GM21529 (cell line): Measurements from ENCODE around the gene RNGTT.
"Not testable (repeated sequence)": the region's sequence is repeated elsewhere in the genome, so short reads cannot be mapped to it uniquely, and the experiment has no call there.

ENCODE experiments used
- ATAC-seq: cut with Tn5 transposase; IDR thresholded peaks from one replicate; pipeline ENCODE4 v1.9.1; 2021; ENCODE audit not compliant: unreplicated experiment

The RNGTT gene

DNA sequence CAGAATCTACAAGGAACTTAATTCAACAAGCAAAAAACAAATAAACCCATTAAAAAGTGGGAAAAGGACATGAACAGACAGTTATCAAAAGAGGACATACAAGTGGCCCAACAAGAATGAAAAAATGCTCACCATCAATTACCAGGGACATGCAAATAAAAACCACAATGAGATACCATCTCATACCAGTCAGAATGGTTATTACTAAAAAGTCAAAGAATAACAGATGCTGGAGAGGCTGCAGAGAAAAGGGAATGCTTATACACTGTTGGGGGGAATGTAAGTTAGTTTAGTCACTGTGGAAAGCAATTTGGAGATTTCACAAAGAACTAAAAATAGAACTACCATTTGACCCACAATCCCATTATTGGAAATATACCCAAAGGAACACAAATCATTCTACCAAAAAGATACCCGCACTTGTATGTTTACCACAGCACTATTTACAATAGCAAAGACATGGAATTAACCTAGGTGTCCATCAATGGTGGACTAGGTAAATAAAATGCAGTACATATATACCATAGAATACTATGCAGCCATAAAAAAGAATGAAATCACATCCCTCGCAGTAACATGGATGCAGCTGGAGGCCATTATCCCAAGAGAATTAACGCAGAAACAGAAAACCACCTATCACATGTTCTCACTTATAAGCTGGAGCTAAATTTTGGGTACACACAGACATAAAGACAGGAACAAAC lies 48.4 kb downstream of the RNGTT start:
- ATAC-seq: no peak

DNA sequence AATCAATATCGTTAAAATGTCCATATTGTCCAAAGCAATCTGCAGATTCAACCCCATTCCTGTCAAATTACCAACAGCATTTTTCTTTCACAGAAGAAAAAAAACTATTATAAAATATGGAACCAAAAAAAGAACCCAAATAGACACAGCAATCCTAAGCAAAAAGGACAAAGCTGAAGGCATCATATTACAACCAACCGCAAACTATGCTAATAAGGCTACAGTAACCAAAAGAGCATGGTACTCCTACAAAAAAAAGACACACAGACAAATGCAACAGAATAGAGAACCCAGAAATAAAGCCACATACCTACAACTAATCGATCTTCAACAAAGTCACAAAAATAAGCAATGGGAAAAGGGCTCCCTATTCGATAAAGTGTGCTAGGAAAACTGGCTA lies 49.2 kb downstream of the RNGTT start:
- no peak for ATAC-seq

DNA sequence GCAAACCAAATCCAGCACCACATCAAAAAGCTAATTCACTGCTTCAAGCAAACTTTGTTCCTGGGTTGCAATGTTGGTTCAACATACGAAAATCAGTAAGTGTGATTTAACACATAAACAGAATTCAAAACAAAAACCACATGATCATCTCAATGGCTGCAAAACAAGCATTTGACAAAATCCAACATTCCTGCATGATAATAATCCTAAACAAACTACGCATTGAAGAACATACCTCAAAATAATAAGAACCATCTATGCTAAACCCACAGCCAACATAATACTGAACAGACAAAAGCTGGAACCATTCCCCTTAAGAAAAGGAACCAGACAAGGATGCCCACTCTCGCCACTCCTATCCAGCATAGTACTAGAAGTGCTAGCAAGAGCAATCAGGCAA lies 49.9 kb downstream of the RNGTT start:
- ATAC-seq: no peak

DNA sequence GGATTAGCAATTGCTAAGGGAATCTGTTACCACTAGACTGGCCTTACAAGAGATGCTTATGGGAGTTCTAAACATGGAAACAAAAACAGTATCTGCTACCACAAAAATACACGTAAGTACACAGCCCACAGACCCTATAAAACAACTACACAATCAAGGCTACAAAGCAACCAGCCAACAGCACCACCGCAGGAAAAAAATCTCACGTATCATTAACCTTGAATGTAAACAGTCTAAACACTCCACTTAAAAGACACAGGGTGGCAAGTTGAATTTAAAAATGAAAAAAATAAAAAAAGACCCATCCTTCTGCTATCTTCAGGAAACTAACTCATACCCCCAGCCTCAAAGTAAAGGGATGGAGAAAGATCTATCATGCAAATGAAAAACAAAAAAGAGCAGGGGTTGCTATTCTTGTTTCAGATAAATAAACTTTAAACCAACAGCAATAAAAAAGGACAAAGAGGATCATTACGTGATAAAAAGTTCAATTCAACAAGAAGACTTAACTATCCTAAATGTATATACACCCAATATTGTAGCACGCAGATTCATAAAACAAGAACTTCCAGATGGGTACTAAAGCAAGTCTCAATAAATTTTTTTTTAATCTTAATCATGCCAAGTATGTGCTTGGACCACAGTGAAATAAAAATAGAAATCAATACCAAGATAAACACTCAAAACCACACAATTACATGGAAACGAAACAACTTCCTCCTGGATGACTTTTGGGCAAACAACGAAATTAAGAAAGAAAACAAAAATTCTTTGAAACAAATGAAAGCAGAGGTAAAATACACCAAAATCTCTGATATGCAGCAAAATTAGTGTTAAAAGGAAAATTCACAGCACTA lies 52.3 kb downstream of the RNGTT start:
- ATAC-seq: no peak

DNA sequence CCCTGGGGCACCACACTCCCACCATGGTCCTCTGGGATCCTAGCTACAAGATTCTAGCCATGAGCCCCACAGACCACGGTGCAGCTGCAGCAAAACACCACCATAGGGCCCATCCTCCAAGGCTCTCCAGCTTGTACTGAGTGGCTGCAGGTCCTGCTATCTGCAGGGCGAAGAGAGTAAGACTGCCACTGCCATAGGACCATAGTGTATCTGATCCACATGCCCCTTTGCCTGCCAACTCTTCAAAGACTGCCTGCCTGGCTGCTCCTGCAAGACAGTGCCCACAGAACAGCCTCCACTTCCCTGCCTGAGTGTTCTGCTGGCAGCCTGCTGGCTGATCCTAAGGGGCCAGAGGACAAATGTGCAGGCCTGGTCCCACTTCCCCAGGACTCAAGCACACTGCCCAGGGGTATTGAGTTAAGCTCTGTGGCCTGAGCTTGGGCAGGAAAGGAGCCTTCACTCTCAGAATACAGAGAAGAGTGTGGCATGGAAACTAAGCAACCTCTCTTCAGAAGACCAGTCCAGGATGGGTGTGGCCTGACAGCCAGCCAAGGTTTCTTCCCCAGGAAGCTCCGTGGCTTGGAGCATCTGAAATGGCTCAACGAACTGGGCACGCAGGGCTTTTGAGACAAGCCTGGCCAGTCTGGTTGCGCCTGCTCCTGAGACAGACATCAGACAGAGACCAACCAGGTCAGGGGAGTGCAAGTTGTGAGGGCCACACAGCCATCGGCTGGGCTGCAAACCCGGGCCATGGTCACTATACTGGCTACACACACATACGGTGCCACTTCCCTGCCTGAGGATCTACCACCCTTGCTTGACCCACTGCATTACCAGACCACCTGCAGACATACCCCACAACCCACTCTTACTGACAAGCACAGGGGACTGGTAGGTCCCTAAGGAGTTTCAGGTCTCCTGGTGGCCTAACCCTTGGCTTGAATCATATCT lies 54.5 kb downstream of the RNGTT start:
- ATAC-seq: no peak

DNA sequence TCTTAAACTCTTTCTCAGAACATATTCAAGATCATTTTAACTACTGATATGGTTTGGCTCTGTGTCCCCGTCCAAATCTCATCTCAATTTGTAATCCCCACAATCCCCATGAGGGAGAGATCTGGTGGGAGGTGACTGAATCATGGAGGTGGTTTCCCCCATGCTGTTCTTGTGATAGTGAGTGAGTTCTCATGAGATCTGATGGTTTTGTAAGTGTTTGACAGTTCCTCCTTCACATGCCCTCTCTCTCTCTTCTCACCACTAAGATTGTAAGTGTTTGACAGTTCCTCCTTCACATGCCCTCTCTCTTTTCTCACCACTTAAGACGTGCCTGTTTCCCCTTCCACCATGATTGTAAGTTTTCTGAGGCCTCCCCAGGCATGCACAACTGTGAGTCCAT lies 56.3 kb downstream of the RNGTT start:
- ATAC-seq: not testable (repeated sequence)

DNA sequence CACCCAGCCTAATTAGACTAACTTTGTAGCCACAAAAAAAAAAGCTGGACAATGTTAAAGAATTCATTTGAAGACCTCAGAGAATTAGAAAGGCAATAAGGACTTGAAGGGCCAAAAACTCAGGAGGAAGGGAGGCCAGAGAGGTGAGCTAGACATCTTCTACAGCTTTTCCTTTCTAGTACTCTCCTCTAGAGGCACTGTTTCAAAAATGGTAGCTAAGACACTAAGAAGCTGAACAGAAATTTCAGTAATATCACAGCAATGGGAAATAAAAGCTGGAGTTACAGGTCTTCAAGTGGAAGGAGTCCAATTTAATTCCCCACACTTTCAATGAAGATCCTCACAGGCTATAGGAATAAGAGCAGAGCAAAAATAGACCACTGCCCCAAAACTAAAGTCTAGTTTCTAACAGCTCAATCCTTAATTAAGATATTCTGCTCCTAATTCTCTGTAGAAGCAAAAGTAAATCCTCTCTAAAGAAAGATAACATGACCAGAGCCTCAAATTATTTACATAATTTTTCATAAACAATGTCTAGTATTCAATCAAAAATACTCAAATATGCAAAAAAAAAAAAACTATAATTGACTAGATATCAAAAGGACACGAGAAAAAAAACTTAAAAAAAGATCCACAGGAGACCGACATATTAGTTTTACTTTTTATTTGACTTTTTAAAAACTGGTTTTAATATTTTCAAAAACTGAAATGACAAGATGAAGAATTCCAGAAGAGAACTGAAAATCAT lies 63.7 kb downstream of the RNGTT start:
- no peak for ATAC-seq

DNA sequence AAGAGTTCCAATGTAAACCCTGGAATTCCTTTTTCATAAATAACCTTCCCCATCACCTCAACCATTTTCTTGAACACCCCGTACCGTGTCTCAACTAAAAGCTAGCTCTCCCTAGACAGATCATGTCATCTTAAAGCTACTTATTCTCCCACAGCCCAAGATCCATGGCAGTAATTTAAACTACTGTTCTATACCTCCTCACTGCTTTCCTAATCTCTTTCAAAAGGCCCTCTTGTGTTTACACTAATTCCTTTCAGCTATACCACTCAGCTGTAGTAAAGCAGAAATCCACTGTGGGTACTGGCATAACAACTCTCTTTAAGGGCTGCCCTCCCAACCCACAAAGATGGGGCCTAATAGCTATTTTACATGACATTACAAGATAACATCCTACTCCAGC lies 67.5 kb downstream of the RNGTT start:
- ATAC-seq: no peak

DNA sequence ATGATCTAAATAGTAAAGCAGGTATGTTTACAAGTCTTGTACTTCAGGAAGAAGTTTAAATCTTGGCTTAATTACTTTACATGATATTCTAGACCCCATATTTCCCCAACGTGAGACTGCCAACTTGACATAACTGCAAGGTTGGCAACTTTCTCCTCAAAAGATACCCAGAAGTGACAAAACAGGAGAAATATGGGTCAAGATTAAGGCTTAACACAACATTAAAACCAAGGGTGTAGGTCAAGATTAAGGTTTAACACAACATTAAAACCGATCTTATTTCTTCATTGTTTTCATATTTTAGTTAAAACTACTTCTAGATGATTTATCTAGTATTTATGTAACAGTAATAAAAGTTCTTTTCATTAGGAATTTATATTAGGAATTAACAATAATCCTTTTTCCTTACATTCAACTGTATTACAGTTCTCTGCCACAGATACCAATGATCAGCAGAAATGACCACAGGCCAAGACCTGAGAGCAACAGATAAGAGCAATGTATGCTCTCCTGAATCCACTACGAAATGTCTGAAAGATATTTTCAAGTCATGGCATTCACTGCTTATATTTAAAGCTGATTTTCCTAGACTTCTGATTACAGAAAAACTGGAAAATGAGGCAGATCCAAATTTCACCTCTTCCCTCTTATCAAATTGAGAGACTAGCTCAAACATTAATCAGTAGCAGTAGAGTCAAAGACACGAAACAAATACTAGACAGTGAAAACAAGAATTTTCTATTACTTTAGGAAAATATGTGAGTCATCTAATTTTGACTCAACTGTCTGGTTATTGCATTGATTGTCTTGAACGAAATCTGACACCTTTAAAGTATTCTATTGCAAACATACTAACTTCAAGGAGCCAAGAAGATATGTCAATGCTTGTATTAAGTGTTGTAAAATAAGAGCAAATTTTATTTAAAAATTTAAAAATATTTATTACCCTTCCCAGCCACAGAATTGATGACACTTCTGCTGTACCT lies 72.3 kb downstream of the RNGTT start:
- ATAC-seq: no peak

DNA sequence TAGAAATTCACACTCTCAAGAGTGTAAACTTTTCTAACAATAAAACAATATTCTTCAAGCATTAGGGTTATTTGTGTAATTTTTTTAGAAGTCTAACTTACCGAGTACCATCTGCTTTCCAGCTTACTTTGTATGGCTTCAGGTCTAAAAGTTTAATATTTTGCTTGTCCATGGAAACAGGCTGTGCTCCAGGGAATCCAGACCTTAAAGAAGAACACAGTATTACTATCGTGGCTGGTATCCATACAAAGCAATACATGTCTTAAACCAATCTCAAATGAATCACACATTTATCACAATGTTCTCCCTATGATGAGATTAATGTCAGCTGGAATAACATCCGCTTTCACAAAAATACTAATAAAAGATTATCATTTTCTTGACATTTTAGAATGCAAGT lies 73.0 kb downstream of the RNGTT start:
- no peak for ATAC-seq

DNA sequence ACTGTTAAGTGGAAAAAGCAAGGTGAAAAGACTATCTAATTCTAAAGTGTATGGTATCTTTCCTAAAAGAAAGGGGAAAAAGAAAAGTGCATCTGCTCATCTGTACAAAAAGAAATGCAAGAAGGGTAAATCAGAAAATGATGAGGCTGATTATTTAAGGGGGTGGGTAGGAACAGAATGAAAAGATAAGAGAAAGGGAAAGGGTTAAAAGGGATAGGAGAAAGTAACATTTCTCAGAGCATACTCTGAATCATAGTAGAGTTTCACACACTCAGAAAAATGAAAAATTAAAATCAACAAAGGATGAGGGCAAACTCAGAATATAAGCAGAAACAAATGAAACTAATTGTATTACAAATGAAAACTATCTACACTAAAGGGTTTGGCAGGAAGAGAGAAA lies 79.1 kb downstream of the RNGTT start:
- ATAC-seq: no peak

DNA sequence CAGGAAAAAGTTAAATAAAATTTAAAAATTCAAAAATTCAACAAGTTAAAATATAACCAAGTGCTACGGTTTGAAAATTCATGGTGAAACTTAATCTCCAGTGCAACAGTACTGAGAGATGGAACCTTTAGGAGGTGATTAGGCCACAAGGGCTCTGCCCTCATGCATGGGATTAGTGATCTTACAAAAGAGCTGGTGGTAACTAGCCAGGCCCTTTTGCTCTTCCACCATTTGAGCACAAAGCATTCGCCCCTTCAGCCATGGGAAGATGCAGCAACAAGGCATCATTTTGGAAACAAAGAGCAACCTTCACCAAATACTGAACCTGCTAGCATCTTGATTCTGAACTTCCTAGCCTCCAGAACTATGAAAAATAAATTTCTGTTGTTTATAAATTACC lies 80.9 kb downstream of the RNGTT start:
- ATAC-seq: no peak

DNA sequence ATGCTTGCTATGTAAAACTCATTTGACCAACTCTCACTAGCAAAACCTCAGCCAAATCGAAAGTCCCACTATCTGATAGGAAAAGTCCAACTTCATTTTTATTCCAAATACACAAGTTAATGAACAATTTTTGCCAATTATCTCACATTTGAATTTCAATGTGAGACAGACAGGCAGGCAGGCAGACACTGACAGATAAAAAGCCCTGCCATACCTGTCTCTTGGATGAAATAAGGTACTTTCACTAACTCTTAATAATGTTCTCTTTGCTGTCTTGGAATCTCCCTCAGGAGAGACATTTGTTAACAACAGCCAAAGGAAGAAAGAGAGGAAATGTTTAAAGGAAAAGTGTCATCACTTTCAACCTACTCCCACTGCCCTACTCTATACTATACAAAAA lies 82.0 kb downstream of the RNGTT start:
- no peak for ATAC-seq

DNA sequence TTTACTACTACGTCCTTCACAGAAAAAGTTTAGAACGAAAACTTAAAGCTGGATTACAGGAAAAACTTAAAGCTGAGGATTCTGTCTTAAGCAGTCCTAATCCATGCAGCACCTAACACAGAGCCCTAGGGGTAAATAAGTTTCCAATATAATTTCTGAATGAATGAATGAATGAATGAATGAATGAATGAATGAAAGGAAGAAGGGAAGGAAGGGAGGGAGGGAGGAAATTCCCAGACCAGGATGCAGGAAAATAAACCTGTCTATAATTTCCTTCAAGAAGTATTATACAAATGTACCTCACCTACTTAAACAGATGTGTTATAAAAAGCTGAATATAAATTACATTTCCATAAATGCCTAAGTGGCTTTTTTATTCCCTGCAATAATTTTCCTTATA lies 83.4 kb downstream of the RNGTT start:
- ATAC-seq: no peak

DNA sequence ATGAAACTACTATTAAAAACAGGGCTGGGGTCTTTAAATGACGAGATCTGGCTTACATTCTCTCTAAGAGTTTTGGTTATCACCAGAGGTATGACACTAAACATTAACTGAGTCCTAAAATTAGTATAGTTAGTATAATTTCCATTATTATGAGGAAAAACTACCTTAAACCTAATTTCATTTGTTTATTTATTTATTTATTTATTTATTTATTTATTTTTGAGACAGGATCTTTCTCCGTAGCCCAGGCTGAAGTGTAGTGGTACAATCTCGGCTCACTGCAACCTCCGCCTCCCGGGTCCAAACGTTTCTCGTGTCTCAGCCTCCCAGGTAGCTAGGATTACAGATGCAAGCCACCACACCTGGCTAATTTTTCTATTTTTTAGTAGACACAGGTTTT lies 85.5 kb downstream of the RNGTT start:
- ATAC-seq: no peak

DNA sequence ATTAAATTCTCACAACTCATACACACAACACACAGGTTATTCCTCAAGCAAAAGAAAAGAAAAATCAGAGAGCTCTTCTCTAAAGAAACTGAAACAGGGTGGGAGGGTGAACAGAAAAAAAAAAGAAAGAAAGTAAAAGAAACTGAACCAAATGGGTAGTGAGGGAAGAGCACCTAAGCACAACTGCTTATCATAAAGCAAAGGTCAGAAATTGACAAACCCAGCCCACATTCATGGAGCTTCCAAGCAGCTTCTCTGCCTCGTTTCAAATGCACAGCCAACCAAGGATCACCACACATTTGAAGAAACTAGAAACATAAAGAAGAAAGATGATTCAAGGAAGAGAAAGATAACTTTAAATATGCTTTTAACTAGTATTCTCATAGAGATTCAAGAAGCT lies 90.5 kb downstream of the RNGTT start:
- ATAC-seq: no peak

DNA sequence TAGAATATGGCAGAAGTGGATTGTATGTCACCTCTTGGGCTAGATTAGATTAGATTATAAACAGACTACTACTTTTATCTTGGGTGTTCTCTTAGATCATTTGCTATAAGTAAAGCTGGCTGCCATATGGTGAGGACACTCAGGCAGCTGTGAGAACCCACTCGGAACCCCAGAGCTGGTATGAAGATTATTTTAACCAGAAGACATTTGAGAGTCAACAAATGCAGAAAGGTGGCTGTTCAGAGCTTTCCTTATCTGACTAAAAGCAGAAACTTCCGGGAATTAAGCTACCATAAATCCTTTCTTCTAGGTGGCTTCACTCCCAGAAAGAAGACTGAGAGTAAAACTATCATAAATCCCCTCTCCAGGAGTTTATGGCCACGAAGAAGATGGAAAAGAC lies 91.9 kb downstream of the RNGTT start:
- ATAC-seq: no peak

DNA sequence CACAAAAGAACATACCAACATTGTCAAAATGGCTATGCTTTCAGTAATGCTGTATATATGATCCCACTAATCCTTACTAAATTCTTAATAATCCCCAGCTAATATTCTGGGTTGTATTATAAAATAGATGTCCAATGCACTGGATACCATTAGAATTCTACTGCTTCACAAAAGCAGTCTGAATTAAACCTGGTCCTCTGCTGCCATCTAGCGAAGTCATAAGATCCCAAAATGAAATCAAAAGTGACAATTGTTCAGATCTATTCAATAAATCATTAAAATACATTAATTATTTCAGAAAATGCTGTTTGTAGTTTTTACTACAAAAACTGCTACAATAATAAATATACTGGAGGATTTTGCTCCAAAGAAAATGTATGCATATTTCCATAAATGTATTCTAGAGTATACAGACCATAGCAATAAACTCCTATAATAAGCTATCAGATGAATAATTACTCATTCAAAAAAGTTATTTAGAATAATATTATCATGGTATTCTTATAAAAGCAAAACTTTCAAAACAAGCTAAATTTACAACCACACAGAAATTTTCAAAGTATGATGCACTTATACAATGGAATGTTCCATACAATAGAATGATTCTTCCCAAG lies 92.6 kb downstream of the RNGTT start:
- no peak for ATAC-seq
